ENCODE measurements around the gene C2orf81. TPM values are rescaled to one million over a fixed set of nuclear protein-coding genes. Genes with fewer than 3 reads are reported as not detected.

Gene C2orf81
- total RNA-seq, 1 experiment from 2014 or later = 2.4 TPM

DNA sequence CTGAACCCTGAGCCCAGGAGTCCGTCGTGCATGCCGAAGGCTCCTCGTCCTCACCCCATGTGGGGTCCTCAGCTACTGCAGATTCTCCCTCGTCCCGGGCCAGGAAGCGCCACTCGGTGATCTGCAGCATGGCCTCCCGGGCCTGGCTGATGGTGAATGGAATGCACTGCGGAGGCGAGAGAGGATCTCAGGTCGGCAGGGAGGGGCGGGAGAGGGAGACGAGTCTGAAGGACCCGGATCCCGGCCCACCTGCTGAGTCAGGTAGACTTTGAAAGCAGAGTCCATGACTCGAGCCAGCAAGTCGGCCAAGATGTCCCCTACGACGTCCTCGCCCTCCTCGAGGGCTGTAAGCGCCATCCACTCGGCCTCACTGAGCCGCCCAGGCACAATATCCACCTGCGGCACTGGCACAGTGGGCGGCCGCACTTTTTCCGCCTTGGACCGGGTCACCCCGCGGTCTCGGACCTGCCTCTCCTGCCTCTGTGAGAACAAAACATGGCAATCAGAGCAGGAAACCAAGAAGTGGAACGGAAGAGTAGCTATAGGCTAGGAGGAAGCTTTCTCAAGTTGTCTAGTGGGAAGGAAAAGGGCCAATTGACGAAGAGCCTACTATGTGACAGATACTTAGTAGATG, 5.5 kb downstream of the C2orf81 start:
- H3K79me2 ChIP-seq (ENCODE audit: low read length) = no peaks in the 10 kb centered on the region
- H3F3A ChIP-seq (ENCODE audit: low read length, unreplicated experiment) = no peaks in the 10 kb centered on the region
- no peaks in the 10 kb centered on the region for H3K9me2 ChIP-seq (replicated peaks; ENCODE audit: low read length)
- intact Hi-C loops (cut with micrococcal nuclease) = no loop called here
- no peaks in the 10 kb centered on the region for H3K27me3 ChIP-seq (ENCODE audit: low read length)
- H2AFZ ChIP-seq (ENCODE audit: low read length) = no peak overlapping the region
- CTCF ChIA-PET = no interaction called here
- POLR2A ChIA-PET (ENCODE audit: unreplicated experiment) = no interaction called here
- BruUV-seq (replicated peaks) = no TSS peak
- DNase-seq = no peak
- no peak overlapping the region for H3K9ac ChIP-seq (ENCODE audit: low read length)
- no peaks in the 10 kb centered on the region for H4K20me1 ChIP-seq (ENCODE audit: low read length)
- no peak for TF ChIP-seq EZH2 (IDR thresholded peaks at IDR 0.05; ENCODE audit: low read length, unreplicated experiment)
- TF ChIP-seq EZH2phosphoT487 (IDR thresholded peaks at IDR 0.05; ENCODE audit: borderline replicate concordance, low read length) = no peak
- TF ChIP-seq, protein P1, sequence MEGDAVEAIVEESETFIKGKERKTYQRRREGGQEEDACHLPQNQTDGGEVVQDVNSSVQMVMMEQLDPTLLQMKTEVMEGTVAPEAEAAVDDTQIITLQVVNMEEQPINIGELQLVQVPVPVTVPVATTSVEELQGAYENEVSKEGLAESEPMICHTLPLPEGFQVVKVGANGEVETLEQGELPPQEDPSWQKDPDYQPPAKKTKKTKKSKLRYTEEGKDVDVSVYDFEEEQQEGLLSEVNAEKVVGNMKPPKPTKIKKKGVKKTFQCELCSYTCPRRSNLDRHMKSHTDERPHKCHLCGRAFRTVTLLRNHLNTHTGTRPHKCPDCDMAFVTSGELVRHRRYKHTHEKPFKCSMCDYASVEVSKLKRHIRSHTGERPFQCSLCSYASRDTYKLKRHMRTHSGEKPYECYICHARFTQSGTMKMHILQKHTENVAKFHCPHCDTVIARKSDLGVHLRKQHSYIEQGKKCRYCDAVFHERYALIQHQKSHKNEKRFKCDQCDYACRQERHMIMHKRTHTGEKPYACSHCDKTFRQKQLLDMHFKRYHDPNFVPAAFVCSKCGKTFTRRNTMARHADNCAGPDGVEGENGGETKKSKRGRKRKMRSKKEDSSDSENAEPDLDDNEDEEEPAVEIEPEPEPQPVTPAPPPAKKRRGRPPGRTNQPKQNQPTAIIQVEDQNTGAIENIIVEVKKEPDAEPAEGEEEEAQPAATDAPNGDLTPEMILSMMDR (conservative IDR thresholded peaks at IDR 0.05; ENCODE audit: low read depth, low read length) = no peak
- H3K4me3 ChIP-seq (ENCODE audit: low read length) = no peak overlapping the region
- ATAC-seq = no peak
- no peak overlapping the region for H3K4me2 ChIP-seq (ENCODE audit: low read length)
- H3K9me3 ChIP-seq (ENCODE audit: low read length) = no peaks in the 10 kb centered on the region
- no peaks in the 10 kb centered on the region for H3K36me3 ChIP-seq (ENCODE audit: low read depth, low read length)
- peaks cover 3% of the 10 kb centered on the region; the same call in 1 of the 2 replicates for H3K4me1 ChIP-seq (ENCODE audit: insufficient read depth, low read length)
- H3K27ac ChIP-seq (ENCODE audit: low read length) = no peak overlapping the region

DNA sequence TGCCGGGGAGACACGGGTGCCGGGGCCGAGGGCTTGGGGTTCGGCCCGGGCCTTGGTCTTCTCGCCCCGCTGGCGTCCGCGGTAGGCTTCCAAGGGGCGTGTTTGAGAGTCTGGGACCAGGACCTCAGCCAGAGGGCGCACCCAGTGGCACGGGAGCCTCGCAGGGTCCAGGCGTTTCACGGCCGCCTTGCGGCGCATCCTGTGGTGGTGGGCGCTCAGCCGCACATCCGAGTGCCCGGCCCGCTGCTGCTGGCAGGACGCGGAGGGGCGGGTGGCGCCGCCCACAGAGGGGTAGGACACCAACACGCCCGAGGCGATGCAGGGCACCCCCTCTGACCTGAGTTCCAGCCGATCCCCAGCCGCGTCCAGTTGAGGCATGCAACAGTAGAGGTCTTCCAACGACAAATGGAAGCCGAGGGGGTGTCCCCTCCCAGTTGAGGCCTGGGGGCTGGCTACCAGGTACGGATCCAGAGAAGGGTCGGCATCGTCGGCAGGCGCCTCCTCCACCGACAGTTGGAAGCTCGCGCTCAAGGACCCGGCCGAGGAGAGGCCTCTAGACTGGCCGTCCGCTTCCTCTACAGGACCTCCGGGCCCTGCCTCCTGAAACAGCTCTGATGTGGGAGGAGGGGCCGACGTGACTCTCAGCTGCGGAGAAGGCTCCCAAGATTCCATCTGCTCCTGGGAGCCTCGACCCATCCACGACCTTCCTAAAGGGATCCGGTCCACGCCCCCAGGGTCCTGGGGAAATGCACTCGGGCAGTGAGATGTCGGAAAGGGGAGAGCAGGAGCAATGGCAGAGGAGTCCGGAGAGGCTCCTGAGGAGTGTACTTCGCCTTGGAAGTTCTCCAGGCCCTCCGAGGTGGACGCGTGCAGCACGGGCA, 6.3 kb downstream of the C2orf81 start:
- no peak for ATAC-seq
- Histone ChIP-seq H2AFZ (ENCODE audit: low read length) (no peak overlapping the region), H3K4me3 (ENCODE audit: low read length) (no peak overlapping the region), H4K20me1 (ENCODE audit: low read length) (no peaks in the 10 kb centered on the region), H3K9me3 (ENCODE audit: low read length) (no peaks in the 10 kb centered on the region), H3K36me3 (ENCODE audit: low read depth, low read length) (no peaks in the 10 kb centered on the region), H3K9me2 (replicated peaks; ENCODE audit: low read length) (no peaks in the 10 kb centered on the region), H3K9ac (ENCODE audit: low read length) (no peak overlapping the region), H3F3A (ENCODE audit: low read length, unreplicated experiment) (no peaks in the 10 kb centered on the region), H3K27me3 (ENCODE audit: low read length) (no peaks in the 10 kb centered on the region), H3K4me1 (ENCODE audit: insufficient read depth, low read length) (no peaks in the 10 kb centered on the region), H3K27ac (ENCODE audit: low read length) (no peak overlapping the region), H3K79me2 (ENCODE audit: low read length) (no peaks in the 10 kb centered on the region), H3K4me2 (ENCODE audit: low read length) (no peak overlapping the region)
- DNase-seq = no peak
- TF ChIP-seq, protein P1 (conservative IDR thresholded peaks at IDR 0.05; ENCODE audit: low read depth, low read length) = no peak
- TF ChIP-seq EZH2 (IDR thresholded peaks at IDR 0.05; ENCODE audit: low read length, unreplicated experiment) (no peak), EZH2phosphoT487 (IDR thresholded peaks at IDR 0.05; ENCODE audit: borderline replicate concordance, low read length) (no peak)
- intact Hi-C loops (cut with micrococcal nuclease) = no loop called here
- POLR2A ChIA-PET (ENCODE audit: unreplicated experiment) = no interaction called here
- no TSS peak for BruUV-seq (replicated peaks)
- CTCF ChIA-PET = no interaction called here

DNA sequence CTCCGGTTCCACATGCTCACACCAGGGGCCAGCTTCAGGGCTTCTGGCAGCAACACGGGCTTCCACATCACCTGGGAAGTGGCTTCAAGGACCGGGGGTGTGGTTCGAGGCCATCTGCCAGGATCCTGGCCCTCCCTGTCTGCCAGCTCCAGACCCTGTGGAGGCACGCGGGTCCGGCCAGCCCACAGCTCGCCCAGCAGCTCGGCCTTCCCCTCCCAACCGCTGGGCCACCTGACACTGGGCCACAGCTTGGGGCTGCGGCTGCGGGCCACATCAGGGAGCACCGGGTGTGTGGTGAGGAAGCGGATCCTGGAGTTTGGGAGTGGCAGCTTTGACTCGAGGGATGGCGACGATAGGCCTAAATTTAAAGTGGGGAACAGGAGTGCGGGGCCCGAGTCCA, 7.0 kb downstream of the C2orf81 start:
- ChIA-PET POLR2A (ENCODE audit: unreplicated experiment) (no interaction called here), CTCF (no interaction called here)
- H3K79me2 ChIP-seq (ENCODE audit: low read length) = no peaks in the 10 kb centered on the region
- no peaks in the 10 kb centered on the region for H3F3A ChIP-seq (ENCODE audit: low read length, unreplicated experiment)
- H3K9ac ChIP-seq (ENCODE audit: low read length) = no peak overlapping the region
- H3K27ac ChIP-seq (ENCODE audit: low read length) = no peak overlapping the region
- no peaks in the 10 kb centered on the region for H3K4me1 ChIP-seq (ENCODE audit: insufficient read depth, low read length)
- H2AFZ ChIP-seq (ENCODE audit: low read length) = no peak overlapping the region
- no TSS peak for BruUV-seq (replicated peaks)
- intact Hi-C loops (cut with micrococcal nuclease) = no loop called here
- H3K4me3 ChIP-seq (ENCODE audit: low read length) = no peak overlapping the region
- H3K4me2 ChIP-seq (ENCODE audit: low read length) = no peak overlapping the region
- no peaks in the 10 kb centered on the region for H3K36me3 ChIP-seq (ENCODE audit: low read depth, low read length)
- H4K20me1 ChIP-seq (ENCODE audit: low read length) = no peaks in the 10 kb centered on the region
- no peaks in the 10 kb centered on the region for H3K9me3 ChIP-seq (ENCODE audit: low read length)
- TF ChIP-seq EZH2 (IDR thresholded peaks at IDR 0.05; ENCODE audit: low read length, unreplicated experiment) (no peak), EZH2phosphoT487 (IDR thresholded peaks at IDR 0.05; ENCODE audit: borderline replicate concordance, low read length) (no peak)
- TF ChIP-seq, protein P1 (conservative IDR thresholded peaks at IDR 0.05; ENCODE audit: low read depth, low read length) = no peak
- no peaks in the 10 kb centered on the region for H3K9me2 ChIP-seq (replicated peaks; ENCODE audit: low read length)
- no peaks in the 10 kb centered on the region for H3K27me3 ChIP-seq (ENCODE audit: low read length)
- ATAC-seq = no peak
- DNase-seq = no peak
